H9 (cell line): Measurements from ENCODE around the gene LRSAM1. TPM values are rescaled to one million over a fixed set of nuclear protein-coding genes. Genes with fewer than 3 reads are reported as not detected.

Source experiments
- DNase-seq: peaks from one replicate; pipeline ENCODE4 v3.0.0-alpha.2; 2017
- H2AFZ ChIP-seq: one replicate; pipeline ENCODE4 v1.6.1; 2013; ENCODE audit warnings: mild to moderate bottlenecking, low read length, control low read depth, moderate library complexity
- H2AK5ac ChIP-seq: 2 replicates; pipeline ENCODE4 v1.6.1; 2013; ENCODE audit warnings: low read length, control low read depth, mixed read lengths; ENCODE audit not compliant: insufficient read length
- H2BK120ac ChIP-seq: one replicate; pipeline ENCODE4 v1.6.1; 2013; ENCODE audit warnings: low read depth, mild to moderate bottlenecking, low read length, control low read depth, inconsistent platforms; ENCODE audit not compliant: poor library complexity, severe bottlenecking
- H2BK12ac ChIP-seq: 2 replicates; pipeline ENCODE4 v1.6.1; 2013; ENCODE audit warnings: low read length, control low read depth, mixed read lengths, low read depth; ENCODE audit not compliant: insufficient read length
- H2BK15ac ChIP-seq: 2 replicates; pipeline ENCODE4 v1.6.1; 2013; ENCODE audit warnings: low read depth, low read length, control low read depth
- H2BK20ac ChIP-seq: one replicate; pipeline ENCODE4 v1.6.1; 2013; ENCODE audit warnings: low read depth, mild to moderate bottlenecking, low read length, control low read depth, inconsistent platforms; ENCODE audit not compliant: poor library complexity, severe bottlenecking
- H2BK5ac ChIP-seq: 2 replicates; pipeline ENCODE4 v1.6.1; 2013; ENCODE audit warnings: low read length, control low read depth, mixed read lengths; ENCODE audit not compliant: insufficient read length
- H3K14ac ChIP-seq: 2 replicates; pipeline ENCODE4 v1.6.1; 2013; ENCODE audit warnings: low read length, control low read depth; ENCODE audit not compliant: insufficient read depth
- H3K18ac ChIP-seq: 2 replicates; pipeline ENCODE4 v1.6.1; 2013; ENCODE audit warnings: low read depth, mild to moderate bottlenecking, mixed read lengths, low read length, control low read depth; ENCODE audit not compliant: insufficient read length
- H3K23ac ChIP-seq: 2 replicates; pipeline ENCODE4 v1.6.1; 2013; ENCODE audit warnings: low read length, control low read depth, mixed read lengths, low read depth; ENCODE audit not compliant: insufficient read length
- H3K23me2 ChIP-seq: 2 replicates; pipeline ENCODE4 v1.6.1; 2013; ENCODE audit warnings: low read depth, mild to moderate bottlenecking, mixed read lengths, low read length, control low read depth; ENCODE audit not compliant: insufficient read length, poor library complexity, severe bottlenecking
- H3K27ac ChIP-seq: 2 replicates; pipeline ENCODE4 v1.5.1; 2013; ENCODE audit warnings: low read length, control low read depth, mixed read lengths, low read depth; ENCODE audit not compliant: insufficient read length
- H3K27me3 ChIP-seq: 2 replicates; pipeline ENCODE4 v1.6.1; 2013; ENCODE audit warnings: low read length, control low read depth, inconsistent platforms; ENCODE audit not compliant: insufficient read depth
- H3K4ac ChIP-seq: 2 replicates; pipeline ENCODE4 v1.6.1; 2013; ENCODE audit warnings: low read depth, mild to moderate bottlenecking, control low read depth, inconsistent platforms, low read length, moderate library complexity
- H3K4me1 ChIP-seq: 2 replicates; pipeline ENCODE4 v1.6.1; 2013; ENCODE audit warnings: low read length, control low read depth, inconsistent platforms; ENCODE audit not compliant: insufficient read depth
- H3K4me2 ChIP-seq: 2 replicates; pipeline ENCODE4 v1.6.1; 2013; ENCODE audit warnings: low read length, control low read depth, mixed read lengths; ENCODE audit not compliant: insufficient read length, insufficient read depth
- H3K56ac ChIP-seq: 2 replicates; pipeline ENCODE4 v1.6.1; 2013; ENCODE audit warnings: low read depth, mild to moderate bottlenecking, mixed read lengths, low read length, control low read depth; ENCODE audit not compliant: insufficient read length
- H3K79me1 ChIP-seq: 2 replicates; pipeline ENCODE4 v1.6.1; 2013; ENCODE audit warnings: low read depth, mild to moderate bottlenecking, moderate library complexity, low read length, control low read depth, inconsistent platforms; ENCODE audit not compliant: insufficient read depth, poor library complexity, severe bottlenecking
- H3K79me2 ChIP-seq: 2 replicates; pipeline ENCODE4 v1.6.1; 2013; ENCODE audit warnings: low read length, control low read depth, inconsistent platforms; ENCODE audit not compliant: insufficient read depth
- H3K9ac ChIP-seq: 2 replicates; pipeline ENCODE4 v1.6.1; 2013; ENCODE audit warnings: low read length, control low read depth, mixed read lengths; ENCODE audit not compliant: insufficient read length; ENCODE audit errors: extremely low read depth
- H3K9me3 ChIP-seq: one replicate; pipeline ENCODE4 v1.6.1; 2013; ENCODE audit warnings: low read depth, low read length, inconsistent platforms; ENCODE audit not compliant: control insufficient read depth
- H3T11ph ChIP-seq: one replicate; pipeline ENCODE4 v1.6.1; 2013; ENCODE audit warnings: mild to moderate bottlenecking, low read length, control low read depth, inconsistent platforms
- H4K20me1 ChIP-seq: one replicate; pipeline ENCODE4 v1.6.1; 2013; ENCODE audit not compliant: control insufficient read depth, insufficient read length, insufficient read depth
- H4K5ac ChIP-seq: 2 replicates; pipeline ENCODE4 v1.6.1; 2013; ENCODE audit warnings: low read depth, mild to moderate bottlenecking, mixed read lengths, low read length, control low read depth; ENCODE audit not compliant: insufficient read length
- H4K8ac ChIP-seq: replicated peaks from 2 replicates; pipeline ENCODE4 v1.6.1; 2013; ENCODE audit warnings: low read length, control low read depth, mixed read lengths, low read depth; ENCODE audit not compliant: insufficient read length
- H4K91ac ChIP-seq: 2 replicates; pipeline ENCODE4 v1.6.1; 2013; ENCODE audit warnings: low read depth, mild to moderate bottlenecking, moderate library complexity, mixed read lengths, low read length, control low read depth; ENCODE audit not compliant: insufficient read length
- H3K27ac Mint-ChIP-seq, 3 experiments: 2 replicates in 2 of 3; 3 replicates in 1 of 3; pipeline ENCODE4 v1.8.0; 2020 to 2021; ENCODE audit warnings: mixed read lengths in 3 of 3, mild to moderate bottlenecking in 1 of 3, moderate library complexity in 1 of 3
- H3K27me3 Mint-ChIP-seq: 2 replicates; pipeline ENCODE4 v1.8.0; 2021; ENCODE audit warnings: low read depth, mild to moderate bottlenecking, moderate library complexity, mixed read lengths
- H3K36me3 Mint-ChIP-seq, 3 experiments: 2 replicates in 2 of 3; 3 replicates in 1 of 3; pipeline ENCODE4 v1.8.0; 2020 to 2021; ENCODE audit warnings: low read depth in 3 of 3, mixed read lengths in 3 of 3; ENCODE audit not compliant: insufficient read depth in 1 of 3
- H3K4me1 Mint-ChIP-seq, 2 experiments: 2 replicates each; pipeline ENCODE4 v1.8.0; 2020; ENCODE audit warnings: mixed read lengths in 2 of 2
- H3K4me3 Mint-ChIP-seq, 2 experiments: 2 replicates in 1 of 2; 3 replicates in 1 of 2; pipeline ENCODE4 v1.8.0; 2020 to 2021; ENCODE audit warnings: mild to moderate bottlenecking in 2 of 2, mixed read lengths in 2 of 2, moderate library complexity in 1 of 2
- H3K9me3 Mint-ChIP-seq, 2 experiments: 2 replicates in 1 of 2; 3 replicates in 1 of 2; pipeline ENCODE4 v1.8.0; 2020; ENCODE audit warnings: mild to moderate bottlenecking in 2 of 2, mixed read lengths in 2 of 2, moderate library complexity in 1 of 2
- CTCF ChIP-seq: fragments of 200-600 bp; sonication (generic); conservative IDR thresholded peaks from 3 replicates; pipeline ENCODE4 v1.8.0; 2021; ENCODE audit warnings: antibody characterized with exemption, mild to moderate bottlenecking
- WGBS: extraction: QIAGEN DNeasy Blood & Tissue Kit; methylation state at CpG from one replicate; pipeline ENCODE4 v1.1.7; 2013; ENCODE audit warnings: missing lambda C conversion rate, low lambda C conversion rate, mixed read lengths; ENCODE audit not compliant: insufficient read length; ENCODE audit errors: extremely low coverage; 5-methylcytosine and 5-hydroxymethylcytosine counted together
- total RNA-seq: library from RNA; stranded (reverse); gene quantifications from 2 replicates; pipeline ENCODE4 v1.2.1, GENCODE V29; 2021

Gene LRSAM1
- total RNA-seq, 1 experiment from 2014 or later = 16.2 TPM

- Histone ChIP-seq H3K56ac (no peak overlapping the region), H3K23ac (no peak overlapping the region), H3K23me2 (no peaks in the 10 kb centered on the region), H4K91ac (no peak overlapping the region), H3K4ac (no peak overlapping the region), H3K79me2 (no peaks in the 10 kb centered on the region), H2BK15ac (no peak overlapping the region), H3K14ac (no peak overlapping the region), H2AFZ (no peak overlapping the region), H3K9me3 (peaks cover under 1% of the 10 kb centered on the region), H3K9ac (no peak overlapping the region), H2BK12ac (no peak overlapping the region), H3K18ac (no peak overlapping the region), H4K20me1 (no peaks in the 10 kb centered on the region), H3K79me1 (no peaks in the 10 kb centered on the region), H2BK5ac (no peak overlapping the region), H4K5ac (no peak overlapping the region), H3K27ac (no peak overlapping the region), H4K8ac (no peak overlapping the region), H2AK5ac (no peak overlapping the region), H3K4me2 (no peak overlapping the region), H3K4me1 (peaks cover 2% of the 10 kb centered on the region; the same call in 1 of the 2 replicates), H2BK20ac (no peak overlapping the region), H3K27me3 (no peaks in the 10 kb centered on the region), H2BK120ac (no peak overlapping the region), H3T11ph (no peak overlapping the region)
- H3K27ac Mint-ChIP-seq = peak overlapping the region in 1 of 3 experiments; percentile 76; a peak in 2 of 7 replicates
- H3K9me3 Mint-ChIP-seq = peaks cover 2% of the 10 kb centered on the region in 2 experiments
- peaks cover 4 to 6% of the 10 kb centered on the region in 2 experiments for H3K4me1 Mint-ChIP-seq
- no peak overlapping the region for H3K4me3 Mint-ChIP-seq
- peaks cover 20 to 56% (median 23%) of the 10 kb centered on the region in 3 experiments for H3K36me3 Mint-ChIP-seq
- H3K27me3 Mint-ChIP-seq = no peaks in the 10 kb centered on the region
- TF ChIP-seq CTCF = no peak
- WGBS = no CpG with 5 or more reads among the region's 11 CpGs
- no peak for DNase-seq
Observed at GRCh38 chr9:127517620-127518019, 66.3 kb downstream of the LRSAM1 start.
